Stimulated activated CD8-positive, alpha-beta memory T cell treated with anti-CD3 and anti-CD28 coated beads, Interleukin-4, amount 100 ng/mL, for 48 hours (primary cell): ENCODE data around the gene TMC5.
A peak's percentile ranks its signal among the peaks of the same experiment; 100 is the strongest.
"Not testable (repeated sequence)": the region's sequence is repeated elsewhere in the genome, so short reads cannot be mapped to it uniquely, and the experiment has no call there.

ENCODE experiments used
- DNase-seq: peaks from one replicate; pipeline ENCODE4 v3.0.0-alpha.2; 2020

TMC5 gene

GRCh38 chr16:19417640-19418039 is at the start of gene TMC5:
Gene TMC5 (plus strand): TSS chr16:19417883. CDS start chr16:19440039, 22,156 bp downstream.
- DNase-seq: no peak

GRCh38 chr16:19372541-19372940 is 45.1 kb upstream of the TMC5 start:
- DNase-seq: not testable (repeated sequence)

- DNase-seq: no peak
Measured at GRCh38 chr16:19374402-19374801, 43.3 kb upstream of the TMC5 start.

GRCh38 chr16:19375561-19376158 is 42.0 kb upstream of the TMC5 start:
- DNase-seq: peak; percentile 43

- DNase-seq: no peak
Measured at GRCh38 chr16:19377864-19378263, 39.8 kb upstream of the TMC5 start.

- no peak for DNase-seq
Measured at GRCh38 chr16:19378511-19378910, 39.2 kb upstream of the TMC5 start.

- DNase-seq: no peak
Measured at GRCh38 chr16:19379838-19380237, 37.8 kb upstream of the TMC5 start.

GRCh38 chr16:19380328-19380727 is 37.4 kb upstream of the TMC5 start:
- no peak for DNase-seq

- no peak for DNase-seq
Measured at GRCh38 chr16:19382084-19382801, 35.4 kb upstream of the TMC5 start.

GRCh38 chr16:19382887-19383816 is 34.5 kb upstream of the TMC5 start:
- no peak for DNase-seq

- DNase-seq: no peak
Measured at GRCh38 chr16:19384656-19385055, 33.0 kb upstream of the TMC5 start.

- no peak for DNase-seq
Measured at GRCh38 chr16:19386525-19386924, 31.2 kb upstream of the TMC5 start.

GRCh38 chr16:19389246-19389645 is 28.4 kb upstream of the TMC5 start:
- peak; percentile 75 for DNase-seq

GRCh38 chr16:19391185-19391776 is 26.4 kb upstream of the TMC5 start:
- not testable (repeated sequence) for DNase-seq

- DNase-seq: no peak
Measured at GRCh38 chr16:19392352-19392751, 25.3 kb upstream of the TMC5 start.

- no peak for DNase-seq
Measured at GRCh38 chr16:19393226-19394111, 24.2 kb upstream of the TMC5 start.

GRCh38 chr16:19395646-19396267 is 21.9 kb upstream of the TMC5 start:
- not testable (repeated sequence) for DNase-seq

- DNase-seq: no peak
Measured at GRCh38 chr16:19396555-19397011, 21.1 kb upstream of the TMC5 start.

GRCh38 chr16:19397373-19397772 is 20.3 kb upstream of the TMC5 start:
- DNase-seq: not testable (repeated sequence)

- no peak for DNase-seq
Measured at GRCh38 chr16:19400711-19401110, 17.0 kb upstream of the TMC5 start.

- no peak for DNase-seq
Measured at GRCh38 chr16:19406891-19407491, 10.7 kb upstream of the TMC5 start.
